GM19467 (cell line): ENCODE results near the gene C1QTNF7.

ENCODE experiments used
- ATAC-seq: cut with Tn5 transposase; IDR thresholded peaks from one replicate; pipeline ENCODE4 v1.9.1; 2021; ENCODE audit warnings: mild to moderate bottlenecking, moderate library complexity; ENCODE audit not compliant: unreplicated experiment

Gene C1QTNF7, protein sequence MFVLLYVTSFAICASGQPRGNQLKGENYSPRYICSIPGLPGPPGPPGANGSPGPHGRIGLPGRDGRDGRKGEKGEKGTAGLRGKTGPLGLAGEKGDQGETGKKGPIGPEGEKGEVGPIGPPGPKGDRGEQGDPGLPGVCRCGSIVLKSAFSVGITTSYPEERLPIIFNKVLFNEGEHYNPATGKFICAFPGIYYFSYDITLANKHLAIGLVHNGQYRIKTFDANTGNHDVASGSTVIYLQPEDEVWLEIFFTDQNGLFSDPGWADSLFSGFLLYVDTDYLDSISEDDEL

DNA sequence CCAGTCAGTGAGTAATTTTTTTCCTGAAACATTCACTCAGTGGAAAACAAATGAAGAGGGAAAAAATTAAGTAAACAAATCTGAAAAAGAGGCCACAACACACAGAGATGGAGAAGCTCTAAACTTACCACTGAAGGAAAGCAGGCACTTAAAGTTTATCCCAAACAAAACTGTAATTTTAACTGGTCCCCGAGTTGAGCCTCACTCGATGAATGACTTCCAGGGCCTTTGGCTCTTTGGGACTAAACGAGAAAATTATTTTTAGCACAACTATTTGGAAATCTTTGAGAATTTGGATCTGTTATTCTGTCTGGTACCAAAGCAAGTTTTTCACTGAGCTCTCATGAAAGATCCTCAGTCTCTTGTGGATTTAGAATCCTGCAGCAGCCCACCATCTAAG lies at the start of gene C1QTNF7:
C1QTNF7 (plus strand) TSS at position 333 of the 400 bp plus-strand sequence. CDS start 7,711 bp downstream, outside the sequence.
- no peak for ATAC-seq

- no peak for ATAC-seq
Measured at GRCh38 chr4:15378062-15378461, 49.8 kb upstream of the C1QTNF7 start.

- ATAC-seq, result no peak
Measured at GRCh38 chr4:15378493-15378892, 49.3 kb upstream of the C1QTNF7 start.

- no peak for ATAC-seq
Measured at GRCh38 chr4:15381806-15382338, 46.0 kb upstream of the C1QTNF7 start.

DNA sequence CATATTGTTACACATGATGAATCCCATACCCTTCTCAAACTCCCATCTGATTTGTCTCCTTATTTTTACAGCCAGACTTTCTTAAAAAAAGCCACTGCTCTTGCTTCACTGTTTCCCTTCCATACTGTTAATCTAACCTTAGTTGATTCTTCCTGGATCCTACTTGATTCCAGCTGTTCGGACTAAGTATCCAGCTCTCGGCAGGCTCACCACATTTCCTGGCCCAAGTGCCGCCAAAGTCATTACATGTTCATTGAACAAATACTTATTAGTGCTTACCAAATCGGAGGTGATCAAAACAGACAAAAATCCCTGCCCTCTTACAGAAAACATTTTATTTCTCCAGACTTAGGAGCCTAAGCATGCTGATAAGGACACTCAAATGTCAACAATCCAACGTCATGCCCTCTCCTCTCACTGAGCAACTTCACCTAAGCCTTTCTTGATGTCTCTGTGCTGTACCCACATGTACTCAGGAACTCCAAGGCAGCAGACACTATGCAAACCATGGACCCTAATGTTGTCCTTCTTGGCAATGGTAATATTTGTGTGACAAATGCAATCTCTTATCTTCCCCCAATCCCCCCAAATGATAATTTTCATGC lies 45.1 kb upstream of the C1QTNF7 start:
- ATAC-seq, result no peak

- no peak for ATAC-seq
Measured at GRCh38 chr4:15385515-15385914, 42.3 kb upstream of the C1QTNF7 start.

DNA sequence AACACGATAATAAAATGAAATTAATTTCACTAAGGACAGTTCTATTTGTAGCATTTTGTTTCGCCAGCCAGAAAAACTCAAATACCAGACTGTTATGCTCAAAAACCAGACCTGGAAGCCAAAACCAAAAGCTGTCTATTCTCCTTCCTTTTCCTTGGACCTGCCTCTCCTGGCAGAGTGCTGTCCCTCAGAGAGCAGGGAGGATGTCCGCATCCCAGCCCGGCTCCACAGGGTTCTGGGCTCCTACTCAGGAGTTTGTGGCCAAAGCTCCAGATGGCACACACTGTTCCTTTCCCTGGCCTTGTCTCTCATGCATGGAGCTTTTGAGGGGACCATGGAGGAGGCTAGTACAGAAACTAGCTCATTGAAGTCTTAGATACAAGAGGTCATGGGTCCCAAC lies 41.9 kb upstream of the C1QTNF7 start:
- no peak for ATAC-seq

DNA sequence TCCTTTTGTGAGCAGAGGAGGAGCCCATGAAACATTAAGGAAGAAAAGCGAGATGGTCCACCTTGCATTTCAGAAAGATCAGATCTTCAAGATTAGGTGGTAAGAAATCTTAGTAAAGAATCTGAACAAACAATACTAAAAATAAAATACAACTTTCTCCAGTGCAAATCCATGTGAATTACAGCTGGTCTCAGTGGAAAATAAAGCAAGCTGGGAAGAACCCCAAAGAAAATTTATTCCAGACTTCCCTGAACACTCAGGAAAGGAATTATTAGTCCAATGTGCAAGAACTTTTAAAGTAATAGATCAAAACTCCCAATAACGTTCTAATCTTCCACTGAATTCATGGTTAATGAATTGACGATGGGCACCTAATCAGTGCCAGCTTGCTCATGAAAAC lies 37.3 kb upstream of the C1QTNF7 start:
- no peak for ATAC-seq

DNA sequence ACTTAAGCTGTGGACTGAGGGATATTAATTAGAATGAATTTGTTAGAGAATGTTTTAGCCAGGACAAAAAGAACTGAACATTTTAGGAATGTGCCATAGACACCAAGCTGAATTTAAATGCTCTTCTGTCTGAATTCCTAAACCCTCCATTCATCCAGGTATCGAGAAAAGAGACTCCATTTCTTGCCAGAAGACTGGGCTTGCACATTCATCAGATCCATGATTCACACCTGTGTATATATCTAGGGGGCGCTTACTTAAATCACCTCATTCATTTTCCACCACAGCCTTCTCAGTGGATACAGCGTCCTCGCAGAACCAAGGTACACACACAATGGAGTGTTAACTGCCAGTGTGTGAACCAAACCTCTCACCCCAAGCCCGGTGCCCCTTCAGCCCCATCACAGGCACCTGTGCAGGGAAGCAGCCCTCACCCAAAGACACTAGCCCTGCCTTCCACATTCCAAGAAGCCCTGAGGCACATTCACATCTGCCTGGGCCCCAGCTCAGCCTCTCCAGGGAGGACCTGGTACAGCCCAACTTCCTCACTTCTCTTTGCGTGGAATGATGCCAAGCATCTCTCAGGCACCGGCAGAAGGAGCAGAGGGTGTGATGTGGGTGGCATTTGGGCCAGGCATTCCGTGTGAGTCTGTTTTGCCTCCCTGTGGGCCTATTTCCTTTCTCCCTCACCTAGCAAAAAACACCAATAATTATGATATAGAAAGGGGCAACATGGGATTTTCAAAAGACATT lies 35.6 kb upstream of the C1QTNF7 start:
- no peak for ATAC-seq

GRCh38 chr4:15395311-15395710 lies 32.5 kb upstream of the C1QTNF7 start:
- no peak for ATAC-seq

GRCh38 chr4:15396157-15396800 lies 31.6 kb upstream of the C1QTNF7 start:
- peak; percentile 69 for ATAC-seq

- no peak for ATAC-seq
Measured at GRCh38 chr4:15398001-15398400, 29.8 kb upstream of the C1QTNF7 start.

DNA sequence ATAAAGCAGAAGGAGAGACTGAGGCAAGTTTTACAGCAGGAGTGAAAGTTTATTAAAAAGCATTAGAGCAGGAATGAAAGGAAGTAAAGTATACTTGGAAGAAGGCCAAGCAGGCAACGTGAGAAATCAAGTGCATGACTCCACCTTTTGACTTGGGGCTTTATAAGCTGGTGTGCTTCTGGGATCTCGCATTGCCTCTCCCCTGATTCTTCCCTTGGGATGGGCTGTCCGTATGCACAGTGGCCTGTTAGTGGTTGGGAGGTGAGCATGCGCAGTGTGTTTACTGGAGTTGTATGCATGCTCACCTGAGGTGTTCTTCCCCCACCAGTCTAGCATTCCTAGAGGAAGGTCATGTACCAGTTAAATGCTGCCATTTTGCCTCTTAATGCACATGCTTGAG lies 29.1 kb upstream of the C1QTNF7 start:
- no peak for ATAC-seq

DNA sequence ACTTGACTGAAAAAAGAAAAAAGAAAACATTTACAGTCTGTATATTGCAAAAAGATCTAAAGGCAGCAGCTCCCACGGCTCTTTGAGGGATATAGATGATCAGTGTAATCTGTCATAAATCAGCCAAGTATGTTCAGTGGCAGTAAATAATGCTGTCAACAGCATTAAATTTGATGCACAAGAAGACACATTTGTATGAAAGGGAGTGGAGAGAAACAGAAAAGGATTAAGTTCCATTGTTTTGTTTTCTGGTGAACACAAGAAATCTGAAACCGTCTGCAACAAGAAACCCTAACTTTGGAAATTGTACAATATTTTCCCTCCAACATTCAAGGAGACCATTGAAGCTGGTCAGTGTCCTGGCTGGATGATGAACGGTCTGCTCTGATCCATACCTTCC lies 27.6 kb upstream of the C1QTNF7 start:
- no peak for ATAC-seq

DNA sequence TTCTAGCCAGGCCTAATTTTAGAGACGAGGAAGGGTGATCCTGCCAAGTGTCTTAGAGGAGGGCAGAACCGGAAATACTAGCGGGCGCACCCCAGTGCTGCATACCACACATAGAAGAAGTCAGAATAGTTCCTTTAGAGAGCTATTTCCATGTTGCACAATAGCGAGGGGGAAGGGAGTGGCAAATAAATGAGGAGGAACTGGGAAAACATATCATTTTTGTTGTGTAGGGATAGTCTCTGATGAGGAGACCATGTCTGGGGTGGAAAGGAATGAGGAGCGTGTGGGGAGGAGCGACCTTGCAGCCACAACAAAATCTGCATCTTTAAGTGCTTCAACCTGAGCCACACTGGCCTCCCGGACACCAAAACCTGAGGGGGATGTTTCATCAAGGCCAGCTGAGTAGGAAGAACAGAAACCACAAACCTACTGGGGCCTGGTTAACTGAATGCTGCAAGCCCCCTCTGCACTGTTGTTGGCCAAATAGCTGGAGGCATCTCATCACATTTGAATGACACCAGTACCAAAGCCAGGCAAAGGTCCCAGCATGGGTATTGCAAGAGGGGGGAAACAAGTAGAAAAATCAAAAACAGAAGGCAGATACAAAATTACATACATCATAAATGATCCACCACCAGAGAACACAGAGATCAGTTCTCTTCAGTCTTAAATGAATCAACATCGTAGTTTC lies 26.7 kb upstream of the C1QTNF7 start:
- ATAC-seq, result no peak

- ATAC-seq, result no peak
Measured at GRCh38 chr4:15402146-15402545, 25.7 kb upstream of the C1QTNF7 start.

DNA sequence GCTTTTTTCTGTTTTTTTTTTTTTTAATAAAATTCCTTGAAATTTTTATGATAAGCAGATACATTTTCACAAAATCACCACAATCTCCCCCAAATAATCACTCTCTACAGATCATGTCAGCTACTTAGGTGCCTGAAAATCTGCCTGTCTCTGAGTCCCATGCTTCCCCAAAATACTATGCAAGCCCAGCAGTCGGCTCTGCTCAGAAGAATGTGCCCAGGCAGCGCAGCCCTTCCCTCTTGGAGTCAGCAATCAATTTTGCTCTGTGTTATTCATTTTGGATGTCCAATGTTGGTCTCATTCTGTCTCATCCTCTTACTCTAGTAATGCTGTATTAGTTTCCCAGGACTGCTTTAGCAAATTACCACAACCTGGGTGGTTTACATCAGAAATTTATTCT lies 24.9 kb upstream of the C1QTNF7 start:
- no peak for ATAC-seq

DNA sequence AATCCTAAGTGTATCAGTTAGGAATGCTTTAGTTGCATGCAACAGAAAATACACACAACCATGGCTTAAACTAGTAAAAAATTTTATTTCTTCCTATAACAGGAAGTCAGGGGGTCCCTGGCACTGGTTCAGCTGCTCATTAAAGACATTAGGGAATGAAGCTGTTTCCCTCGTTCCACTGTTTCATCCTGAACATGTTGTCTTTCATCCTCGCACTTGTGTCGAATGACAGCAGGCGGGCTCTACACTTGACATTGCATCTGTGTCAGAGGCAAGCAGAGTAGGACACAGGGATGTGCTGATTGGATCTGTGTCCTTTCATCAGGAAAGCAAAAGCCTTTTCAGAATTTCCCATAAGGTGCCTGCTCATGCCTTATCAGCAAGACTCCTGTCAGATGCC lies 22.8 kb upstream of the C1QTNF7 start:
- ATAC-seq, result no peak

GRCh38 chr4:15410750-15411149 lies 17.1 kb upstream of the C1QTNF7 start:
- no peak for ATAC-seq

DNA sequence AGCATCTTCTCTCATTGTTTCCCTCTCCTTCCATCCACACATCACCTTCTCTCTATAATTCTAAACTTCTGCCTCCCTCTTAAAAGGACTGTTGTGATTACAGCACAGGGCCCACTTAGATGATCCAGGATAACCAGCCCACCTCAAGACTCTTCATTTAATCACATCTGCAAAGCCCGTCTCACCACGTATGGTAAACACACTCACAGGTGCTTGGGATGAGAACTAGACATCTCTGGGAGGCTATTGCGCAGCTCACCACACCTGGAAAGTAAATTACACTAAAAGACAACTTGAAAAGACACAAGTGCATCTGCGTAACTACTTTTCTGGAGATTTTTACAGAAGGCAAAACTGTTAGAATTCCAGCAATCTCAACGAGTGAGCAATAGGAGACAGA lies 15.4 kb upstream of the C1QTNF7 start:
- ATAC-seq, result no peak
